Keratinocyte (primary cell): ENCODE results near the gene SCAPER.
A peak's percentile ranks its signal among the peaks of the same experiment; 100 is the strongest.

Experiments
- EZH2 ChIP-seq: IDR thresholded peaks from one replicate; pipeline ENCODE4 v1.6.1; 2012; ENCODE audit warnings: inconsistent platforms, mild to moderate bottlenecking, low read length, moderate library complexity
- TF ChIP-seq, protein P1 (sequence below), 3 experiments: IDR thresholded peaks in 1 of 3; conservative IDR thresholded peaks in 1 of 3; optimal IDR thresholded peaks in 1 of 3; 2 replicates in 2 of 3; 3 replicates in 1 of 3; pipeline versions ENCODE3 to v1.5.1; 2011; ENCODE audit warnings: low read length in 3 of 3, mild to moderate bottlenecking in 3 of 3, moderate library complexity in 2 of 3, control low read depth in 1 of 3, inconsistent platforms in 1 of 3; ENCODE audit not compliant: insufficient read depth in 2 of 3; ENCODE audit errors: extremely low read depth in 1 of 3

DNA sequence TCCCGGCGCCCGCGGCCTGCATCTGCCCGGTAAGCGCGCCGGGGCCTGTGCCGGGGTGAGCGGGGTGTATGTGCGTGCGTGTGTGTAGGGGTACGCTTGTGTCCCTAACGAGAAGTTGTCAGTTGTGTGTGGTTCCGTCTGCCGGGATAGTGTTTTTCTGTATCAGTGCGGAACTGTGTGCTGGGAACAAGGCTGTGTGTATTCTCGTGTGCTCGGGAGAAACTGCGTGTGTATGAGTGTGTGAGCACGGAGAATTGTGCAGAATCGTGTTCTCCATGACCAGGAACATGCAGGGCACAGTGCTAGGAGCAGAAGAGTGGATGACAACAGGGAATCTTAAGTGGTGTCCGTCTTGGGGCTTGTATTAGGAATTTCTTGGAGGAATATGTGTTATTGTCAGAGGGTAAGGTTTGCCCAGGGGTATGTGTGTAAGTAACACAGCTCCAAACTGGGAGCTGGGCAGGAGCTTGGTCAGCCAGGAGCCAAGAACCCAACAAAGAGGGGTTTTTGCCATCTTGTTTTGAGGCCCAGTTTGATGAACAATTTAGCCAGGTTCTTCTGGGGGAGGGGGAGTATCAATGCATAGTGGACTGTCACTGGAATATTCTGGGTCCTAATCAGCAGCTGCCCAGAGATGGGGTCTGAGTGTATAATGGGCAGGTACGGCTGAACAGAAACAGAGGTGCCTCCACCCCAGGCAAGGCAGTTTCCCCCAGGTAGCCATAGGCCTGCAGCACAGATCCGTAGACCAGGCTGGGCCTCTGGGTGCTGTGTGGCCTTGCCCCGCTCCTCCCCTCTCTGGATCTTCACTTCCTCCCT, 566.4 kb downstream of the SCAPER start:
- TF ChIP-seq, protein P1, sequence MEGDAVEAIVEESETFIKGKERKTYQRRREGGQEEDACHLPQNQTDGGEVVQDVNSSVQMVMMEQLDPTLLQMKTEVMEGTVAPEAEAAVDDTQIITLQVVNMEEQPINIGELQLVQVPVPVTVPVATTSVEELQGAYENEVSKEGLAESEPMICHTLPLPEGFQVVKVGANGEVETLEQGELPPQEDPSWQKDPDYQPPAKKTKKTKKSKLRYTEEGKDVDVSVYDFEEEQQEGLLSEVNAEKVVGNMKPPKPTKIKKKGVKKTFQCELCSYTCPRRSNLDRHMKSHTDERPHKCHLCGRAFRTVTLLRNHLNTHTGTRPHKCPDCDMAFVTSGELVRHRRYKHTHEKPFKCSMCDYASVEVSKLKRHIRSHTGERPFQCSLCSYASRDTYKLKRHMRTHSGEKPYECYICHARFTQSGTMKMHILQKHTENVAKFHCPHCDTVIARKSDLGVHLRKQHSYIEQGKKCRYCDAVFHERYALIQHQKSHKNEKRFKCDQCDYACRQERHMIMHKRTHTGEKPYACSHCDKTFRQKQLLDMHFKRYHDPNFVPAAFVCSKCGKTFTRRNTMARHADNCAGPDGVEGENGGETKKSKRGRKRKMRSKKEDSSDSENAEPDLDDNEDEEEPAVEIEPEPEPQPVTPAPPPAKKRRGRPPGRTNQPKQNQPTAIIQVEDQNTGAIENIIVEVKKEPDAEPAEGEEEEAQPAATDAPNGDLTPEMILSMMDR (optimal IDR thresholded peaks at IDR 0.05 in 1 of 3, IDR thresholded peaks at IDR 0.05 in 1 of 3, conservative IDR thresholded peaks at IDR 0.05 in 1 of 3; ENCODE audit: extremely low read depth in 1 of 3, insufficient read depth in 2 of 3, low read length in 3 of 3), result no peak
- peak; percentile 55 for TF ChIP-seq EZH2
